ENCODE measurements around the gene FRMD4B.

FRMD4B gene

GRCh38 chr3:69385723-69386555 is at the start of gene FRMD4B:
TSS of gene FRMD4B (minus strand) at chr3:69386088. CDS start at chr3:69385989, 99 bp downstream.
- no peak for DNase-seq (ENCODE audit: low read depth)

GRCh38 chr3:69433969-69434325 is 48.1 kb upstream of the FRMD4B start:
- DNase-seq (ENCODE audit: low read depth), result no peak

GRCh38 chr3:69433121-69433968 is 47.5 kb upstream of the FRMD4B start:
- no peak for DNase-seq (ENCODE audit: low read depth)

- DNase-seq (ENCODE audit: low read depth), result no peak
These were observed 42.9 kb upstream of the FRMD4B start for GRCh38 chr3:69428657-69429255.

GRCh38 chr3:69426967-69427304 is 41.0 kb upstream of the FRMD4B start:
- no peak for DNase-seq (ENCODE audit: low read depth)

GRCh38 chr3:69426291-69426966 is 40.5 kb upstream of the FRMD4B start:
- DNase-seq (ENCODE audit: low read depth), result no peak

- no peak for DNase-seq (ENCODE audit: low read depth)
These were observed 39.4 kb upstream of the FRMD4B start for GRCh38 chr3:69425249-69425648.

- DNase-seq (ENCODE audit: low read depth), result no peak
These were observed 37.7 kb upstream of the FRMD4B start for GRCh38 chr3:69423463-69424155.

GRCh38 chr3:69422751-69423150 is 36.9 kb upstream of the FRMD4B start:
- no peak for DNase-seq (ENCODE audit: low read depth)

- DNase-seq (ENCODE audit: low read depth), result no peak
These were observed 35.1 kb upstream of the FRMD4B start for GRCh38 chr3:69420781-69421520.

- no peak for DNase-seq (ENCODE audit: low read depth)
These were observed 33.4 kb upstream of the FRMD4B start for GRCh38 chr3:69419276-69419675.

GRCh38 chr3:69417541-69418078 is 31.7 kb upstream of the FRMD4B start:
- DNase-seq (ENCODE audit: low read depth), result no peak

GRCh38 chr3:69413551-69414207 is 27.8 kb upstream of the FRMD4B start:
- DNase-seq (ENCODE audit: low read depth), result no peak

- no peak for DNase-seq (ENCODE audit: low read depth)
These were observed 25.5 kb upstream of the FRMD4B start for GRCh38 chr3:69411346-69411745.

GRCh38 chr3:69410301-69410700 is 24.4 kb upstream of the FRMD4B start:
- DNase-seq (ENCODE audit: low read depth), result peak; percentile 14

- DNase-seq (ENCODE audit: low read depth), result no peak
These were observed 23.9 kb upstream of the FRMD4B start for GRCh38 chr3:69409831-69410230.

GRCh38 chr3:69409011-69409410 is 23.1 kb upstream of the FRMD4B start:
- no peak for DNase-seq (ENCODE audit: low read depth)

GRCh38 chr3:69408542-69408941 is 22.7 kb upstream of the FRMD4B start:
- DNase-seq (ENCODE audit: low read depth), result no peak

- no peak for DNase-seq (ENCODE audit: low read depth)
These were observed 22.0 kb upstream of the FRMD4B start for GRCh38 chr3:69407908-69408307.

GRCh38 chr3:69406163-69406562 is 20.3 kb upstream of the FRMD4B start:
- DNase-seq (ENCODE audit: low read depth), result no peak

All from T-helper 22 cell (primary cell).